IMR-90 (cell line): ENCODE results near the gene IL24. TPM values are rescaled to one million over a fixed set of nuclear protein-coding genes. Genes with fewer than 3 reads are reported as not detected.

Experiments used
- ATAC-seq: fragments of 200-7000 bp; cut with Tn5 transposase; 2 replicates; pipeline ENCODE4 v1.9.1; 2020; ENCODE audit warnings: low read depth, mild to moderate bottlenecking, moderate library complexity
- BruUV-seq: library from RNA; stranded (reverse); fragments of 400-500 nt; replicated peaks from 2 replicates; lab custom pipeline; 2021; lab: Mats Ljungman, UMichigan
- CTCF ChIA-PET: fragments of 300-600 bp; formaldehyde crosslinking; extraction: SDS; loops from one replicate; lab custom pipeline; 2021; ENCODE audit warnings: antibody characterized with exemption; lab: Yijun Ruan, JAX
- POLR2A ChIA-PET: fragments of 300-600 bp; sonication (Branson Sonifier 250); formaldehyde crosslinking; loops from one replicate; lab custom pipeline; 2022; ENCODE audit warnings: antibody characterized with exemption; ENCODE audit not compliant: unreplicated experiment; lab: Charles Lee
- DNase-seq: peaks from one replicate; pipeline ENCODE4 v3.0.0; 2013
- H2AFZ ChIP-seq: replicated peaks from 2 replicates; pipeline ENCODE3; 2013; ENCODE audit warnings: low read length, mild to moderate bottlenecking; ENCODE audit not compliant: poor library complexity
- H2AK5ac ChIP-seq: 2 replicates; pipeline ENCODE4 v1.6.1; 2013; ENCODE audit warnings: low read depth, low read length, inconsistent platforms
- H2AK9ac ChIP-seq: replicated peaks from 2 replicates; pipeline ENCODE3; 2013; ENCODE audit warnings: mild to moderate bottlenecking, low read depth, low read length, moderate library complexity; ENCODE audit not compliant: poor library complexity
- H2BK120ac ChIP-seq: 2 replicates; pipeline ENCODE4 v1.6.1; 2013; ENCODE audit warnings: low read depth, low read length, inconsistent platforms
- H2BK15ac ChIP-seq: 3 replicates; pipeline ENCODE4 v1.6.1; 2013; ENCODE audit warnings: low read depth, low read length, inconsistent platforms
- H2BK20ac ChIP-seq: 2 replicates; pipeline ENCODE4 v1.6.1; 2013; ENCODE audit warnings: low read depth, mild to moderate bottlenecking, inconsistent platforms, low read length, moderate library complexity
- H2BK5ac ChIP-seq: 2 replicates; pipeline ENCODE4 v1.6.1; 2013; ENCODE audit warnings: mild to moderate bottlenecking, low read depth, low read length, inconsistent platforms; ENCODE audit not compliant: poor library complexity, severe bottlenecking
- H3K14ac ChIP-seq: replicated peaks from 2 replicates; pipeline ENCODE4 v1.6.1; 2013; ENCODE audit warnings: low read depth, low read length, inconsistent platforms
- H3K18ac ChIP-seq: 2 replicates; pipeline ENCODE4 v1.6.1; 2013; ENCODE audit warnings: low read depth, low read length, control low read depth
- H3K23ac ChIP-seq: 2 replicates; pipeline ENCODE4 v1.6.1; 2013; ENCODE audit warnings: low read depth, low read length, inconsistent platforms
- H3K27ac ChIP-seq: 2 replicates; pipeline ENCODE4 v1.5.1; 2013; ENCODE audit warnings: mild to moderate bottlenecking, control low read depth, low read length; ENCODE audit not compliant: insufficient read depth
- H3K27me3 ChIP-seq: 2 replicates; pipeline ENCODE4 v1.6.1; 2013; ENCODE audit warnings: low read length; ENCODE audit not compliant: control insufficient read depth, insufficient read depth
- H3K36me3 ChIP-seq: 2 replicates; pipeline ENCODE4 v1.6.1; 2013; ENCODE audit warnings: low read length, mixed read lengths; ENCODE audit not compliant: control insufficient read depth, insufficient read depth
- H3K4ac ChIP-seq: 2 replicates; pipeline ENCODE4 v1.6.1; 2013; ENCODE audit warnings: low read depth, low read length, inconsistent platforms
- H3K4me1 ChIP-seq: 2 replicates; pipeline ENCODE4 v1.6.1; 2013; ENCODE audit warnings: low read length, mixed read lengths; ENCODE audit not compliant: control insufficient read depth, insufficient read depth
- H3K4me2 ChIP-seq: 2 replicates; pipeline ENCODE4 v1.6.1; 2013; ENCODE audit warnings: low read depth, mild to moderate bottlenecking, control low read depth, low read length, moderate library complexity
- H3K4me3 ChIP-seq: 2 replicates; pipeline ENCODE4 v1.5.1; 2013; ENCODE audit warnings: low read depth, mild to moderate bottlenecking, control low read depth, low read length, moderate library complexity; ENCODE audit not compliant: insufficient read depth
- H3K56ac ChIP-seq: 2 replicates; pipeline ENCODE4 v1.6.1; 2013; ENCODE audit warnings: low read length, inconsistent platforms; ENCODE audit not compliant: insufficient read depth; ENCODE audit errors: extremely low read depth
- H3K79me1 ChIP-seq, 2 experiments: 2 replicates each; pipeline ENCODE4 v1.6.1; 2013; ENCODE audit warnings: low read length in 2 of 2, inconsistent platforms in 1 of 2, low read depth in 1 of 2
- H3K9ac ChIP-seq: 2 replicates; pipeline ENCODE4 v1.6.1; 2013; ENCODE audit warnings: low read depth, low read length, control low read depth
- H3K9me1 ChIP-seq: 2 replicates; pipeline ENCODE4 v1.6.1; 2013; ENCODE audit warnings: low read length, inconsistent platforms; ENCODE audit not compliant: insufficient read depth
- H3K9me3 ChIP-seq: 2 replicates; pipeline ENCODE4 v1.6.1; 2013; ENCODE audit warnings: low read length; ENCODE audit not compliant: control insufficient read depth, insufficient read depth
- H4K20me1 ChIP-seq: 2 replicates; pipeline ENCODE4 v1.6.1; 2013; ENCODE audit warnings: low read length, inconsistent platforms; ENCODE audit not compliant: insufficient read depth
- H4K5ac ChIP-seq: 2 replicates; pipeline ENCODE4 v1.6.1; 2013; ENCODE audit warnings: mild to moderate bottlenecking, low read depth, low read length, control low read depth
- H4K8ac ChIP-seq, 2 experiments: 2 replicates each; pipeline ENCODE4 v1.6.1; 2013; ENCODE audit warnings: low read depth in 2 of 2, low read length in 2 of 2, control low read depth in 1 of 2, inconsistent platforms in 1 of 2
- H4K91ac ChIP-seq: 2 replicates; pipeline ENCODE4 v1.6.1; 2013; ENCODE audit warnings: low read depth, low read length, inconsistent platforms; ENCODE audit not compliant: insufficient read depth
- BHLHE40 ChIP-seq: fragments of 150-350 bp; IDR thresholded peaks from 2 replicates; pipeline ENCODE4 v1.6.1; 2016; ENCODE audit warnings: mild to moderate bottlenecking, low read depth, low read length
- CEBPB ChIP-seq: IDR thresholded peaks from 2 replicates; pipeline ENCODE4 v1.6.1; 2012; ENCODE audit warnings: low read depth, low read length, improper control_type of control experiment
- CTCF ChIP-seq: conservative IDR thresholded peaks from 2 replicates; pipeline ENCODE4 v1.5.1; 2012; ENCODE audit warnings: mild to moderate bottlenecking, low read depth, low read length, improper control_type of control experiment
- MAFK ChIP-seq: IDR thresholded peaks from 2 replicates; pipeline ENCODE4 v1.6.1; 2012; ENCODE audit warnings: low read depth, low read length, improper control_type of control experiment
- MXI1 ChIP-seq: IDR thresholded peaks from 2 replicates; pipeline ENCODE4 v1.6.1; 2012; ENCODE audit warnings: low read depth, mild to moderate bottlenecking, low read length, moderate library complexity, borderline replicate concordance
- NFE2L2 ChIP-seq: fragments of 150-350 bp; IDR thresholded peaks from 2 replicates; pipeline ENCODE4 v1.6.1; 2016; ENCODE audit warnings: low read depth, mild to moderate bottlenecking, low read length
- RFX5 ChIP-seq: IDR thresholded peaks from 2 replicates; pipeline ENCODE4 v1.8.0; 2012; ENCODE audit warnings: low read depth, mild to moderate bottlenecking, low read length, moderate library complexity
- SMC3 ChIP-seq: fragments of 150-350 bp; IDR thresholded peaks from 2 replicates; pipeline ENCODE4 v1.6.1; 2016; ENCODE audit warnings: low read depth, mild to moderate bottlenecking, antibody characterized with exemption, low read length, moderate library complexity
- WGBS, 2 experiments: methylation state at CpG; one replicate each; pipeline versions ENCODE4 v1.1.5 to v1.1.7; 2013; ENCODE audit warnings: missing lambda C conversion rate in 2 of 2; ENCODE audit not compliant: insufficient read length in 1 of 2; ENCODE audit errors: extremely low coverage in 2 of 2; 5-methylcytosine and 5-hydroxymethylcytosine counted together
- dilution Hi-C: fragments of 300-500 bp; cut with HindIII; formaldehyde crosslinking; loops from one replicate; pipeline ENCODE4 v1.14.3; 2018; ENCODE audit warnings: low sequenced_read_pairs; ENCODE audit not compliant: unreplicated experiment
- in situ Hi-C: fragments of 300-500 bp; cut with MboI; formaldehyde crosslinking; loops from 3 replicates; pipeline ENCODE4 v1.14.3; 2019; ENCODE audit warnings: low sequenced_read_pairs, inconsistent platforms, mixed read lengths
- intact Hi-C: fragments of 100-400 bp; cut with micrococcal nuclease; formaldehyde crosslinking; loops from 2 replicates; pipeline ENCODE4 v1.10.0; 2022
- polyA plus RNA-seq, 3 experiments: library from polyadenylated mRNA; depleted of rRNA; stranded (reverse); fragments of >200 nt; gene quantifications; 2 replicates each; pipeline ENCODE4 v1.2.3, GENCODE V29; 2012; ENCODE audit warnings: low replicate concordance in 1 of 3
- total RNA-seq: library from RNA; depleted of rRNA; stranded (reverse); fragments of >200 nt; gene quantifications from 2 replicates; pipeline ENCODE4 v1.2.3, GENCODE V29; 2012

IL24 gene
- total and polyA plus RNA-seq, 2 of the 4 experiments (the other 2 are of a cell fraction) = 0.12 to 0.18 TPM

DNA sequence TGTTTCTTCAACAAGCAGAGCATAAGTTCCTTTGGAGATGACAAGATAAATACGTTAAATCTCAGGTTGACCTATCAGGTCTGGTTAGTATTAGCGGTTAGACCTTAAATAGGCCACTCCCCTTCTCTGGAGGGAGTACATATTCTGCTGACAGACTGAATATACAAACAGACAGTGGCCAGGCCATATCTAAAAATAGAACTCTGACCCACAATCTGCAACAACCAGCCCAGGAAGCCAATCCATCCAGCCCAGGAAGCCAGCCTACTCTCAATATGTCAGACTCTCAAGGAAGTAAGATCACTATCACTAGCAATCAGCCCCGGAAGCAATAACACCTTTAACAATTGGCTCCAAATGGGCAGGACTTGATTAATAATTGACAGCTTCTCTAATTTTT, 25.1 kb upstream of the IL24 start:
- 0 out of 2 replicates have a peak, but pooled peaks cover 1% of the 10 kb centered on the region for H3K4me1 ChIP-seq
- H2BK5ac ChIP-seq = no peak overlapping the region
- H3K18ac ChIP-seq = no peak overlapping the region
- H3K14ac ChIP-seq = no peak overlapping the region
- H3K27me3 ChIP-seq = 0 out of 2 replicates have a peak, but pooled peaks cover 2% of the 10 kb centered on the region
- no peak overlapping the region for H2AK5ac ChIP-seq
- intact Hi-C loops (no loop called here), in situ Hi-C loops (no loop called here), dilution Hi-C loops (no loop called here)
- WGBS, 2 experiments = 100% methylated on average over 1 of the region's 3 CpGs; no CpG with 5 or more reads in 1 of the 2 experiments
- no peak overlapping the region for H3K4me2 ChIP-seq
- H3K9ac ChIP-seq = no peak overlapping the region
- no peak overlapping the region for H3K4ac ChIP-seq
- no peak overlapping the region for H2BK120ac ChIP-seq
- H4K20me1 ChIP-seq = no peaks in the 10 kb centered on the region
- H4K8ac ChIP-seq = no peak overlapping the region
- ATAC-seq (no peak), DNase-seq (no peak)
- no peak overlapping the region for H3K23ac ChIP-seq
- BruUV-seq = no TSS peak
- POLR2A ChIA-PET = no interaction called here
- H3K36me3 ChIP-seq = no peaks in the 10 kb centered on the region
- TF ChIP-seq SMC3 (no peak), NFE2L2 (no peak), CTCF (no peak), BHLHE40 (no peak), CEBPB (no peak), RFX5 (no peak), MXI1 (no peak), MAFK (no peak)
- H2AK9ac ChIP-seq = no peak overlapping the region
- H2BK20ac ChIP-seq = no peak overlapping the region
- H4K5ac ChIP-seq = no peak overlapping the region
- H4K91ac ChIP-seq = no peak overlapping the region
- H2BK15ac ChIP-seq = no peak overlapping the region
- no peaks in the 10 kb centered on the region for H3K79me1 ChIP-seq
- CTCF ChIA-PET = no interaction called here
- no peak overlapping the region for H2AFZ ChIP-seq
- no peak overlapping the region for H3K56ac ChIP-seq
- H3K9me1 ChIP-seq = peaks cover 6% of the 10 kb centered on the region
- no peak overlapping the region for H3K27ac ChIP-seq
- H3K9me3 ChIP-seq = peaks cover 2% of the 10 kb centered on the region; the same call in 1 of the 2 replicates
- no peak overlapping the region for H3K4me3 ChIP-seq
